ENCODE data around the gene CYB5D1. TPM values are rescaled to one million over a fixed set of nuclear protein-coding genes. Genes with fewer than 3 reads are reported as not detected.
A peak's percentile ranks its signal among the peaks of the same experiment; 100 is the strongest.

CYB5D1 gene
- total RNA-seq, 1 donor, result 11.2 TPM

- TF ChIP-seq, protein P1, sequence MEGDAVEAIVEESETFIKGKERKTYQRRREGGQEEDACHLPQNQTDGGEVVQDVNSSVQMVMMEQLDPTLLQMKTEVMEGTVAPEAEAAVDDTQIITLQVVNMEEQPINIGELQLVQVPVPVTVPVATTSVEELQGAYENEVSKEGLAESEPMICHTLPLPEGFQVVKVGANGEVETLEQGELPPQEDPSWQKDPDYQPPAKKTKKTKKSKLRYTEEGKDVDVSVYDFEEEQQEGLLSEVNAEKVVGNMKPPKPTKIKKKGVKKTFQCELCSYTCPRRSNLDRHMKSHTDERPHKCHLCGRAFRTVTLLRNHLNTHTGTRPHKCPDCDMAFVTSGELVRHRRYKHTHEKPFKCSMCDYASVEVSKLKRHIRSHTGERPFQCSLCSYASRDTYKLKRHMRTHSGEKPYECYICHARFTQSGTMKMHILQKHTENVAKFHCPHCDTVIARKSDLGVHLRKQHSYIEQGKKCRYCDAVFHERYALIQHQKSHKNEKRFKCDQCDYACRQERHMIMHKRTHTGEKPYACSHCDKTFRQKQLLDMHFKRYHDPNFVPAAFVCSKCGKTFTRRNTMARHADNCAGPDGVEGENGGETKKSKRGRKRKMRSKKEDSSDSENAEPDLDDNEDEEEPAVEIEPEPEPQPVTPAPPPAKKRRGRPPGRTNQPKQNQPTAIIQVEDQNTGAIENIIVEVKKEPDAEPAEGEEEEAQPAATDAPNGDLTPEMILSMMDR (IDR thresholded peaks at IDR 0.05; ENCODE audit: insufficient read depth, low read depth, low read length), result no peak
- H3K4me3 ChIP-seq (ENCODE audit: low read depth, low read length), result peak within 1 kb of the TSS; percentile 82
- no peak for DNase-seq (ENCODE audit: low read depth)
Measured at GRCh38 chr17:7854851-7855659, 2.7 kb upstream of the CYB5D1 start, which contains the start of gene TMEM88. Gene TMEM88 (plus strand): TSS chr17:7855066. CDS start chr17:7855075, 9 bp downstream.

GRCh38 chr17:7855660-7856010 is 2.2 kb upstream of the CYB5D1 start:
- no peak for DNase-seq (ENCODE audit: low read depth)
- TF ChIP-seq, protein P1 (IDR thresholded peaks at IDR 0.05; ENCODE audit: insufficient read depth, low read depth, low read length), result no peak
- H3K4me3 ChIP-seq (ENCODE audit: low read depth, low read length), result peak overlapping the region; percentile 82

- H3K4me3 ChIP-seq (ENCODE audit: low read depth, low read length), result peak overlapping the region; percentile 82
- peak; percentile 54 for DNase-seq (ENCODE audit: low read depth)
- TF ChIP-seq, protein P1 (IDR thresholded peaks at IDR 0.05; ENCODE audit: insufficient read depth, low read depth, low read length), result no peak
Measured at GRCh38 chr17:7856011-7856810, 1.6 kb upstream of the CYB5D1 start.

GRCh38 chr17:7856811-7857712 is 741 bp upstream of the CYB5D1 start, which contains the start of gene NAA38:
Gene NAA38 (minus strand): TSS chr17:7857559. CDS start chr17:7857463, 96 bp downstream.
- TF ChIP-seq, protein P1 (IDR thresholded peaks at IDR 0.05; ENCODE audit: insufficient read depth, low read depth, low read length), result peak; percentile 32
- H3K4me3 ChIP-seq (ENCODE audit: low read depth, low read length), result peak within 1 kb of the TSS; percentile 82
- peak; percentile 100 for DNase-seq (ENCODE audit: low read depth)

DNA sequence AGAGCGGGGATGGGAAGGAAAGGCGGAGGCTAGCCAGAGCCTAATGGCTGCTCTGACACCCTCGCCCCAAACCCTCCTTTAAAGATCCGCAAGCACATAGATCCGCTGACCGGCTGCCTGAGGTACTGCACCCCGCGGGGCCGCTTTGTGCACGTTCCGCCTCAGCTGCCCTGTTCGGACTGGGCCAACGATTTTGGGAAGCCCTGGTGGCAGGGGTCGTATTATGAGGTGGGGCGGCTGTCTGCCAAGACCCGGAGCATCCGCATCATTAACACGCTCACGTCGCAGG is 663 bp downstream of the CYB5D1 start:
- peak; percentile 42 for DNase-seq (ENCODE audit: low read depth)
- TF ChIP-seq, protein P1 (IDR thresholded peaks at IDR 0.05; ENCODE audit: insufficient read depth, low read depth, low read length), result peak; percentile 41
- peak overlapping the region; percentile 82 for H3K4me3 ChIP-seq (ENCODE audit: low read depth, low read length)

DNA sequence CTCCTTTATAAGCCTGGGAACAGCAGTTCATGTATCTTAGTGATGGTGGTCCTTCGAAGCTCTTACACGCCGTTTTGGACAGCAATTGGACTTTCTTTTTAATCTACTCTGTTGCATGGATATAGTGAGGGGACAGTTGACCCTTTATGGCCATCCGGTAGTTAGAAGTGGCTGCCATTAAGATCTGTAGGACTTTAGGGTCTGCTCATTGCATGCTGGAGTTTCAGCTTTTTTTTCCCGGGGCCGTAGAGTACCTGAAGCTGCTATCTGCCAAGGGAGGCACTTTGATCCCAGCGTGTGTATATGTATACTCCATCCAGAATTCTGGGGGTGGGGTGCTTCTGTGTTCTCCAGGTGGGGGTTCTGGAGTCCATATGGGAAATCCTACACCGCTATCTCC is 1.2 kb downstream of the CYB5D1 start:
- peak overlapping the region; percentile 82 for H3K4me3 ChIP-seq (ENCODE audit: low read depth, low read length)
- TF ChIP-seq, protein P1 (IDR thresholded peaks at IDR 0.05; ENCODE audit: insufficient read depth, low read depth, low read length), result no peak
- no peak for DNase-seq (ENCODE audit: low read depth)
